PC-9 (cell line): ENCODE data around the gene FOXG1.

Source experiments
- CTCF ChIP-seq: fragments of 200-600 bp; sonication (generic); conservative IDR thresholded peaks from 2 replicates; pipeline ENCODE4 v1.6.1; 2017; ENCODE audit warnings: mixed run types, antibody characterized with exemption, mild to moderate bottlenecking, moderate library complexity
- EZH2 ChIP-seq: fragments of 200-600 bp; sonication (generic); IDR thresholded peaks from 2 replicates; pipeline ENCODE4 v1.8.0; 2017; ENCODE audit warnings: antibody characterized with exemption, low read depth

GRCh38 chr14:28764257-28765160 is 2.1 kb upstream of the FOXG1 start:
- TF ChIP-seq CTCF, result no peak
- TF ChIP-seq EZH2, result no peak
